A673 (cell line): ENCODE results near the gene NAT16. TPM values are rescaled to one million over a fixed set of nuclear protein-coding genes. Genes with fewer than 3 reads are reported as not detected.

Experiments
- BruUV-seq: library from RNA; stranded (reverse); fragments of 400-500 nt; replicated peaks from 2 replicates; lab custom pipeline; 2021; lab: Mats Ljungman, UMichigan
- CTCF ChIA-PET: fragments of 300-600 bp; sonication (Branson Sonifier 250); formaldehyde crosslinking; loops from one replicate; lab custom pipeline; 2022; ENCODE audit warnings: antibody characterized with exemption; lab: Charles Lee
- POLR2A ChIA-PET: fragments of 300-600 bp; sonication (Branson Sonifier 250); formaldehyde crosslinking; loops from one replicate; lab custom pipeline; 2022; ENCODE audit warnings: antibody characterized with exemption; ENCODE audit not compliant: low non-redundant PET; lab: Charles Lee
- DNase-seq: peaks from one replicate; pipeline ENCODE4 v3.0.0-alpha.2; 2015; ENCODE audit warnings: low spot score
- H3K27ac ChIP-seq: fragments of 200-600 bp; sonication (generic); 2 replicates; pipeline ENCODE4 v1.5.1; 2016; ENCODE audit warnings: mixed run types, low read depth, mild to moderate bottlenecking, mixed read lengths, antibody characterized with exemption, low read length; ENCODE audit not compliant: poor library complexity, severe bottlenecking
- H3K27me3 ChIP-seq: fragments of 200-600 bp; sonication (generic); replicated peaks from 2 replicates; pipeline ENCODE4 v1.6.1; 2017; ENCODE audit warnings: mixed run types, low read depth, mild to moderate bottlenecking, mixed read lengths, antibody characterized with exemption, low read length; ENCODE audit not compliant: insufficient read depth, poor library complexity
- H3K36me3 ChIP-seq: fragments of 200-600 bp; sonication (generic); 2 replicates; pipeline ENCODE4 v1.6.1; 2016; ENCODE audit warnings: mixed run types, mild to moderate bottlenecking, mixed read lengths, antibody characterized with exemption, low read length; ENCODE audit not compliant: insufficient read depth, poor library complexity, severe bottlenecking
- H3K4me1 ChIP-seq: fragments of 200-600 bp; sonication (generic); 2 replicates; pipeline ENCODE4 v1.6.1; 2017; ENCODE audit warnings: mixed run types, mild to moderate bottlenecking, mixed read lengths, antibody characterized with exemption, low read length; ENCODE audit not compliant: insufficient read depth, poor library complexity, severe bottlenecking
- H3K4me3 ChIP-seq: fragments of 200-600 bp; sonication (generic); 2 replicates; pipeline ENCODE4 v1.5.1; 2016; ENCODE audit warnings: low read depth, mixed run types, mild to moderate bottlenecking, mixed read lengths, low read length; ENCODE audit not compliant: poor library complexity, severe bottlenecking
- H3K9me3 ChIP-seq: fragments of 200-600 bp; sonication (generic); 2 replicates; pipeline ENCODE4 v1.6.1; 2016; ENCODE audit warnings: mixed run types, low read depth, mild to moderate bottlenecking, mixed read lengths, antibody characterized with exemption, low read length; ENCODE audit not compliant: poor library complexity, severe bottlenecking
- CTCF ChIP-seq: fragments of 300-800, 200-600 bp; sonication (generic); conservative IDR thresholded peaks from 2 replicates; pipeline ENCODE4 v1.5.1; 2017; ENCODE audit warnings: low read depth, mild to moderate bottlenecking, antibody characterized with exemption, low read length, moderate library complexity, mixed read lengths
- EZH2 ChIP-seq: fragments of 200-600 bp; sonication (generic); IDR thresholded peaks from 2 replicates; pipeline ENCODE4 v1.6.1; 2017; ENCODE audit warnings: borderline replicate concordance, low read depth, mild to moderate bottlenecking, mixed read lengths, antibody characterized with exemption, low read length; ENCODE audit not compliant: poor library complexity, severe bottlenecking
- intact Hi-C: fragments of 100-400 bp; cut with micrococcal nuclease; formaldehyde crosslinking; loops from one replicate; pipeline ENCODE4 v1.10.0; 2022; ENCODE audit not compliant: unreplicated experiment
- total RNA-seq: library from RNA; stranded (reverse); gene quantifications from 2 replicates; pipeline ENCODE4 v1.2.3, GENCODE V29; 2021

Gene NAT16
- total RNA-seq, 1 experiment from 2014 or later, result not detected

GRCh38 chr7:101129603-101130117 lies 50.4 kb downstream of the NAT16 start:
- H3K4me1 ChIP-seq, result peaks cover 34% of the 10 kb centered on the region
- no peak for TF ChIP-seq CTCF
- no peak for TF ChIP-seq EZH2
- H3K27me3 ChIP-seq, result no peaks in the 10 kb centered on the region
- DNase-seq, result no peak
- intact Hi-C loops, result loop anchor here (10.0 kb wide), 1 partner anchor 45 kb away; the partner anchor contains the start of gene TRIM56
- H3K27ac ChIP-seq, result no peak overlapping the region
- no peaks in the 10 kb centered on the region for H3K36me3 ChIP-seq
- no peak overlapping the region for H3K4me3 ChIP-seq
- BruUV-seq, result no TSS peak
- CTCF ChIA-PET, result interaction anchor here (0.7 kb wide), 1 partner anchor 282 kb away, joined by 7 read pairs; no protein-coding TSS in a partner anchor
- H3K9me3 ChIP-seq, result no peaks in the 10 kb centered on the region
- POLR2A ChIA-PET, result interaction anchor here (0.6 kb wide), 2 partner anchors 12 to 63 kb away, joined by 6 to 10 read pairs; no protein-coding TSS in a partner anchor

DNA sequence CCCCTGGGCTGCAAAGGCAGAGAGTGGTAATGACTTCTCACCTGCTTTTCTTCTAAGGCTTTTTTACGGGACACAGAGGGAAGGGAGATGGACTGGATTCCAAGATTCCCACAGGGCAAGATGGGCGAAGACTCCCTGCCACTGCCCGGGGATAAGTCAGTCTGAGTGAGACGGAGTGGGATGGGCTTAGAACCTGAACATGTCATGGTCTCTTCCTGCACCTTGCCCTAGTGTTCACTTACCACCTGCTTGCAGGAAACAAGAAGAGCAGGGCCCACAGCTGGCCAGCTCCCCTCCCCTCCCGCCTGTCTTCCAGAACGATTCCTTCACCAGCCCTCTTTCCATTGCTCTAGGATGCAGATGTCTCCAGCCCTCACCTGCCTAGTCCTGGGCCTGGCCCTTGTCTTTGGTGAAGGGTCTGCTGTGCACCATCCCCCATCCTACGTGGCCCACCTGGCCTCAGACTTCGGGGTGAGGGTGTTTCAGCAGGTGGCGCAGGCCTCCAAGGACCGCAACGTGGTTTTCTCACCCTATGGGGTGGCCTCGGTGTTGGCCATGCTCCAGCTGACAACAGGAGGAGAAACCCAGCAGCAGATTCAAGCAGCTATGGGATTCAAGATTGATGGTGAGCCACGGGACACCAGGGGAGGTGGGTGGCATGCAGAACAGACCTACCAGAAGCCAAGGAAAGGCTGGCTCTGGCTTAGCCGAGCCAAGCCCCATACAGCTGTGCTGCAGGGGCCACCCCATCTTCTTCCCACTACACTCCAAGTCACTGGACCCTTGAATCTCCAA lies 51.9 kb downstream of the NAT16 start:
- POLR2A ChIA-PET, result no interaction called here
- intact Hi-C loops, result no loop called here
- TF ChIP-seq CTCF (no peak), EZH2 (no peak)
- H3K4me3 ChIP-seq, result no peak overlapping the region
- H3K9me3 ChIP-seq, result no peaks in the 10 kb centered on the region
- no peak overlapping the region for H3K27ac ChIP-seq
- H3K27me3 ChIP-seq, result no peaks in the 10 kb centered on the region
- H3K36me3 ChIP-seq, result no peaks in the 10 kb centered on the region
- no TSS peak for BruUV-seq
- H3K4me1 ChIP-seq, result peaks cover 19% of the 10 kb centered on the region
- CTCF ChIA-PET, result no interaction called here
- no peak for DNase-seq

DNA sequence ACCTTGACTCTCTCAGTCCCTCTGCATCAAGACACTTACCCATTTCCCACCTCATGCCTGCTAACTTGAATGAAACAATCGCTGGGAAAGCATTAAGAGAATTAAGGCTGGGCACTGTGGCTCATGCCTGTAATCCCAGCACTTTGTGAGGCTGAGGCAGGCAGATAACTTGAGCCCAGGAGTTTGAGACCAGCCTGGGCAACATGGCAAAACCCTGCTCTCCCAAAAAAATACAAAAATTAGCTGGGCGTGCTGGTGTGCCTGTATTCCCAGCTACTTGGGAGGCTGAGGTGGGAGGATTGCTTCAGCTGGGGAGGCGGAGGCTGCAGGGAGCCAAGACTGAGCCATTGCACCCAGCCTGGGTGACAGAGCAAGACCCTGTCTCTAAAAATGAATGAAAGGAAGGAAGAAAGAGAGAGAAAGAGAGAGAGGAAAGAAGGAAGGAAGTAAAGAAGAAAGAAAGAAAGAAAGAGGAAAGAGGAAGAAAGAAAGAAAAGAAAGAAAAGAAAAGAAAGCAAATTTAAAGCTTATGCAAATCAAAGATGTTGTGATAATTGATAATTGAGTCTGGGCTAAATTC lies 52.5 kb downstream of the NAT16 start:
- Histone ChIP-seq H3K27ac (no peak overlapping the region), H3K4me3 (peak overlapping the region; percentile 26), H3K36me3 (no peaks in the 10 kb centered on the region), H3K27me3 (no peaks in the 10 kb centered on the region), H3K4me1 (peaks cover 18% of the 10 kb centered on the region), H3K9me3 (no peaks in the 10 kb centered on the region)
- ChIA-PET POLR2A (no interaction called here), CTCF (no interaction called here)
- TSS peak; percentile 85 for BruUV-seq
- TF ChIP-seq EZH2 (no peak), CTCF (no peak)
- intact Hi-C loops, result no loop called here
- DNase-seq, result no peak
